ENCODE measurements around the gene LMF1. TPM values are rescaled to one million over a fixed set of nuclear protein-coding genes. Genes with fewer than 3 reads are reported as not detected.

Gene LMF1
- total and polyA plus RNA-seq, 9 of the 15 experiments (the other 6 are each of a cell fraction or from before 2014, with no cell fraction given): 0.11 to 1.6 (median 0.55) TPM; not detected in 1

DNA sequence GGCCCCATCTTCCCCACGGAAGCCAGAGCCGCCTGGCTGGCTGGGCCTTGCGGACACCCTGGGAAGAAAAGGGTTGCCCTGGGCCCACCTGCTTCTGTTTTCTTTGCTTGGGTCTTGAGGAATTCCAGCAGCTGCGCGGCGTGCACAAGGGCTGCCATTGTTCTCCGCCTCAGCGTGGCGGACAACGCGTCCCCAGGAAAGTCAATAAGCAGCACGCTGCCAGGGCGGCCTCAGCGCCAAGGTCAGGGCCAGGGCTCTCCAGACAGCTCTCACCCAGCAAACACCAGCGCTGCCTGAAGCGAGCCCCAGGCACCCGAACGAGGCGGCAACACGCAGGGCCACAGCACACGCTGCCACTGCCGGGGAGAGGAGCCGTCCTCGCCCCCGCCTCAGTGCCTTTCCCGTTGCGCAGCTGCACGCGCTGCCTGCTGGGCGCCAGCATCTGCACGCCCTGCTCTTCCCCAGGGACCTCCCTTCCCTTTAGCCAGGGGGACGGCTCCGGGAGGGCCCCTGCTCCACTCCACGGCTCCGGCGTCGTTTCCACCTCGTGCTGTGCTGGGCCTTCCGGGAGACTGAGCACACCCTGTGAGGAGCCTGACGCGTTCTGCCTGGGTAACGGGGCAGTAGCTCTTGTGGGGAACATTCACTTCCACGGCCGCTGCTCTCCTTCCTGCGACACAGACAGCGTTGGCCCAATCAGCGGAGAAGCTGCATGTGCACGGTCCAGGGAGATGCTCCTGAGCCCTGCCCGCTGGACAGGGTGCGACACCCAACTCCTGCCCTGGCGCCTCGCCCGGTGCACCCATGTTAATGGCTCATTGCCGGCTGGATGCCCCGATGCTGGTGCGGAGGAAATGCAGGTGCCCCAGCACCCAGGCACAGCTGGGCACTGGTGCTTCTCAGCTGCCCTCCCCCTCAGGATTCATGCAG is 57.8 kb downstream of the LMF1 start:
- in situ Hi-C loops (cut with MboI) (no loop called here), intact Hi-C loops (cut with micrococcal nuclease) (no loop called here)
- WGBS (ENCODE audit: insufficient coverage, low coverage, missing lambda C conversion rate): 4% methylated on average over 38 of the region's 56 CpGs
- Histone ChIP-seq H3K79me2 (ENCODE audit: control insufficient read depth, insufficient read depth, low read length) (no peaks in the 10 kb centered on the region), H3K9me1 (ENCODE audit: control insufficient read depth, insufficient read depth, low read length) (no peaks in the 10 kb centered on the region), H3K9me3 (replicated peaks; ENCODE audit: control insufficient read depth, insufficient read depth, low read depth, low read length) (no peaks in the 10 kb centered on the region; the same call in 1 of the 2 replicates), H3K4me2 (ENCODE audit: insufficient read depth, low read length) (no peak overlapping the region), H3K27ac (ENCODE audit: extremely low read depth, low read depth, low read length) (no peak overlapping the region), H3K36me3 (ENCODE audit: control insufficient read depth, insufficient read depth, low read length) (no peaks in the 10 kb centered on the region), H4K20me1 (replicated peaks; ENCODE audit: control insufficient read depth, insufficient read depth, low read length) (peaks cover 5% of the 10 kb centered on the region; the same call in 1 of the 2 replicates), H2AFZ (ENCODE audit: low read depth, low read length) (no peak overlapping the region), H3K27me3 (ENCODE audit: control insufficient read depth in 2 of 2, insufficient read depth in 2 of 2, low read length in 2 of 2) (peaks cover 26 to 92% of the 10 kb centered on the region in 2 experiments; a peak in 4 of 5 replicates), H3K9ac (ENCODE audit: insufficient read depth in 1 of 2, low read depth in 2 of 2, low read length in 2 of 2) (no peak overlapping the region), H3K4me3 (no peak overlapping the region), H3K4me1 (replicated peaks in 1 of 2; ENCODE audit: control insufficient read depth in 2 of 2, insufficient read depth in 2 of 2, low read length in 2 of 2) (peaks cover 0 to 23% of the 10 kb centered on the region in 2 experiments; a peak in 1 of 5 replicates)
- POLR2A ChIA-PET: no interaction called here
- FAIRE-seq (no peak), ATAC-seq (no peak), DNase-seq (ENCODE audit: extremely low read depth in 1 of 4, low spot score in 3 of 4) (no peak)
- CTCF ChIA-PET (ENCODE audit: low intra/inter-chr PET ratio): no interaction called here
- no TSS peak for BruUV-seq (replicated peaks)
- TF ChIP-seq FOXA1 (IDR thresholded peaks at IDR 0.05; ENCODE audit: borderline replicate concordance): no peak
- TF ChIP-seq FOS (IDR thresholded peaks at IDR 0.05; ENCODE audit: extremely low read depth, insufficient read length): no peak
- TF ChIP-seq SRF (CRISPR knock-in tag; IDR thresholded peaks at IDR 0.05): no peak
- no peak for TF ChIP-seq FUS (optimal IDR thresholded peaks at IDR 0.05; ENCODE audit: low read depth, low read length)
- no peak for TF ChIP-seq SIX5 (IDR thresholded peaks at IDR 0.05; ENCODE audit: borderline replicate concordance in 1 of 2, insufficient read depth in 1 of 2, low read depth in 1 of 2, low read length in 2 of 2)
- no peak for TF ChIP-seq MTA1 (IDR thresholded peaks at IDR 0.05; ENCODE audit: borderline replicate concordance)
- no peak for TF ChIP-seq RERE (CRISPR knock-in tag; IDR thresholded peaks at IDR 0.05; ENCODE audit: borderline replicate concordance)
- TF ChIP-seq XRCC3 (IDR thresholded peaks at IDR 0.05): no peak
- TF ChIP-seq ZNF696 (CRISPR knock-in tag; conservative IDR thresholded peaks at IDR 0.05): no peak
- TF ChIP-seq ADNP (tag; IDR thresholded peaks at IDR 0.05): no peak
- no peak for TF ChIP-seq PHB (CRISPR knock-in tag; IDR thresholded peaks at IDR 0.05)
- TF ChIP-seq ZNF197 (CRISPR knock-in tag; IDR thresholded peaks at IDR 0.05; ENCODE audit: low read depth): no peak
- no peak for TF ChIP-seq ZNF644 (tag; IDR thresholded peaks at IDR 0.05; ENCODE audit: low read depth)
- TF ChIP-seq ZBTB5 (IDR thresholded peaks at IDR 0.05): no peak
- no peak for TF ChIP-seq XRCC4 (IDR thresholded peaks at IDR 0.05; ENCODE audit: extremely low read depth, insufficient read depth, insufficient read length)

Data from K562 (cell line).